ENCODE measurements around the gene MYBPC2.

Gene MYBPC2

GRCh38 chr19:50430888-50431342 lies 1.8 kb upstream of the MYBPC2 start:
- DNase-seq (ENCODE audit: low read depth): no peak
- H3K4me3 ChIP-seq (ENCODE audit: low read depth, low read length): peak overlapping the region; percentile 53
- TF ChIP-seq CTCF (IDR thresholded peaks at IDR 0.05; ENCODE audit: low read depth, low read length, missing control alignments): no peak

GRCh38 chr19:50431343-50432220 lies 1.1 kb upstream of the MYBPC2 start:
- DNase-seq (ENCODE audit: low read depth): no peak
- H3K4me3 ChIP-seq (ENCODE audit: low read depth, low read length): peak overlapping the region; percentile 64
- TF ChIP-seq CTCF (IDR thresholded peaks at IDR 0.05; ENCODE audit: low read depth, low read length, missing control alignments): no peak

- no peak for TF ChIP-seq CTCF (IDR thresholded peaks at IDR 0.05; ENCODE audit: low read depth, low read length, missing control alignments)
- peak overlapping the region; percentile 64 for H3K4me3 ChIP-seq (ENCODE audit: low read depth, low read length)
- no peak for DNase-seq (ENCODE audit: low read depth)
These were observed 799 bp downstream of the MYBPC2 start for GRCh38 chr19:50433201-50434180.

GRCh38 chr19:50434525-50434924 lies 1.8 kb downstream of the MYBPC2 start:
- no peak overlapping the region for H3K4me3 ChIP-seq (ENCODE audit: low read depth, low read length)
- TF ChIP-seq CTCF (IDR thresholded peaks at IDR 0.05; ENCODE audit: low read depth, low read length, missing control alignments): no peak
- no peak for DNase-seq (ENCODE audit: low read depth)

GRCh38 chr19:50435221-50435620 lies 2.5 kb downstream of the MYBPC2 start:
- DNase-seq (ENCODE audit: low read depth): no peak

GRCh38 chr19:50435627-50436026 lies 2.9 kb downstream of the MYBPC2 start:
- no peak for TF ChIP-seq CTCF (IDR thresholded peaks at IDR 0.05; ENCODE audit: low read depth, low read length, missing control alignments)

More at GRCh38 chr19:50435221-50435620, 2.5 kb downstream of the MYBPC2 start:
- H3K4me3 ChIP-seq (ENCODE audit: low read depth, low read length): no peak overlapping the region
- TF ChIP-seq CTCF (IDR thresholded peaks at IDR 0.05; ENCODE audit: low read depth, low read length, missing control alignments): no peak

More at GRCh38 chr19:50435627-50436026, 2.9 kb downstream of the MYBPC2 start:
- no peak for DNase-seq (ENCODE audit: low read depth)
- no peak overlapping the region for H3K4me3 ChIP-seq (ENCODE audit: low read depth, low read length)

All from GM12864 (cell line).